GM19438 (cell line): ENCODE measurements around the gene RAPGEF5.

Experiments used
- ATAC-seq: cut with Tn5 transposase; IDR thresholded peaks from one replicate; pipeline ENCODE4 v1.9.1; 2021; ENCODE audit warnings: low read depth; ENCODE audit not compliant: unreplicated experiment

Gene RAPGEF5

GRCh38 chr7:22319424-22320403 is 37.2 kb downstream of the RAPGEF5 start:
- no peak for ATAC-seq

DNA sequence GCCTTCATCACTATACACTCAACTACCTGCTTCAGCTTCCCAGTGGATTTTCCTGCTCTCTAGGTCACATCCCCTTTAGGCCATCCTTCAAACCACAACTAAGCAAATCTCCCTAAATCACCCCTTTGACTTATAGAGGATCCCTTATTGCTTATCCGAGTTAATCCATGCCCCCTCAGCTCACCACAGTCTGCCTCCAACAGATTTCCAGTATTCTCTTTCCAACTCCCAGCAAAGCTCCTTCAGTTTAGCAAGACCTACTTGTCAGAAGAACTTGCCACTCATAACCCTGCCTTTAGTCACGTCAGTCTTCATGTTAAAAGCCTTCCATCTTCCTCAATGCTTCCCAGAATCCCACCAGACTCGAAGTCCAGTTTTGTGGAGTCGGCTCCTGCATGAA is 38.6 kb downstream of the RAPGEF5 start:
- no peak for ATAC-seq

DNA sequence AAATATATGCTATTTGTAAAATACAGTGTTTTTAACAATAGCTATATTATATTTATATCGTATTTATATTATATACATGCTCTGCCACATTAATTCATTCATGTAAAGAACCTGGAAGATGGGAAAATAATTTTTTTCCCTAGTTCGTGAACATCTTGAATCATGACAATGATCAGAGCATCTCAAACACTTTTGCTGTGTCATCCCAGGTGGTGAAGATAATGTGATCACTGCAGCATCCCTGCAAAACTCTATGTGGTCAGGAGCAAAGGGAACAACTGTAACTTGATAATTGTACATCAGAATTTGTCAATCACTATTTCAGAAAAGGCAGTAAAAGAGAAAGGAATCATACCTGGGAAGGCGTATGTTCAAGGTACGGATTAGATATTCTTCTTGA is 39.3 kb downstream of the RAPGEF5 start:
- no peak for ATAC-seq

- no peak for ATAC-seq
Measured at GRCh38 chr7:22316914-22317313, 40.0 kb downstream of the RAPGEF5 start.

- ATAC-seq: no peak
Measured at GRCh38 chr7:22307816-22308215, 49.1 kb downstream of the RAPGEF5 start.

GRCh38 chr7:22305706-22306105 is 51.2 kb downstream of the RAPGEF5 start:
- no peak for ATAC-seq

DNA sequence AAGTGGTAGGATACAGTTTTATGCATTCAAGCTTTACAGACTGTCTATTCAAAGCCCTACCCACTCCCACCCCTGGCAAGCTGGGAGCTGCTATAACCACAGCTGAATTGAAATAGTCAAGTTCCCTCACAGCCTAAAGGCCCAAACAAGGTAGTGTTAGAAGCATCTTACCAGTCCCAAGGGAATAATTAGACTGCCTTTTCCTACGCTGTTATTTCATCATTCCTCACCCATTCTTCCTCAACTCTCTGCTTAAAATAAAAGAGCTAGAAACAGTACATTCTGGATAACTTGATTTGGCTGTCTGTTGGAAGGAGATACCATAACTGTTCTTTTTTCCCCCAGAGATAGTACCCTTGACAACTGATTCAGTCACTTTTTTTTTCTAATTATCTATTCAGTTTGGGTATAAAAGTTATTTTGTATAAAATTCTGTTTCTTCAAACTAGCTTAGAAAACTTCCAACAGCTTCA is 54.0 kb downstream of the RAPGEF5 start:
- ATAC-seq: no peak

GRCh38 chr7:22302193-22302592 is 54.8 kb downstream of the RAPGEF5 start:
- ATAC-seq: no peak

- ATAC-seq: no peak
Measured at GRCh38 chr7:22301790-22302189, 55.2 kb downstream of the RAPGEF5 start.

DNA sequence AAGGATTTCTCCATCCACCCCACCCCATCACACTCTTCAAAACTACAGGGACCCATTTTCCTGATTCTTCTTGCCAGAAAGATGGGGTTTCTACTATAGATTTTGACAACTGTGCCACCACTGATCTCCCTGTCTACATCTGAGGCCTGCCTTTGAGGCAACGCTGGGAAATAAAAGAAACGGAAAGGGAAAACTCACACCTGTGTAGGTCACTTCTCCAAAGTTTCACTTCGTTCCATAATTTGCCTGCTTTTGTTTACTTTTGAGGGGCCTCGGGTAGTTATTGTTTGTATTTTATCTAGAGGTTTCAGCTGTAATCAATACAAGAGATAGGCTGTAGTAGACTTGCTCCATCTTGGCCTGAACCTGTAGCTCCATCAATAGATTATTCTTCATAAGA is 56.1 kb downstream of the RAPGEF5 start:
- ATAC-seq: no peak

DNA sequence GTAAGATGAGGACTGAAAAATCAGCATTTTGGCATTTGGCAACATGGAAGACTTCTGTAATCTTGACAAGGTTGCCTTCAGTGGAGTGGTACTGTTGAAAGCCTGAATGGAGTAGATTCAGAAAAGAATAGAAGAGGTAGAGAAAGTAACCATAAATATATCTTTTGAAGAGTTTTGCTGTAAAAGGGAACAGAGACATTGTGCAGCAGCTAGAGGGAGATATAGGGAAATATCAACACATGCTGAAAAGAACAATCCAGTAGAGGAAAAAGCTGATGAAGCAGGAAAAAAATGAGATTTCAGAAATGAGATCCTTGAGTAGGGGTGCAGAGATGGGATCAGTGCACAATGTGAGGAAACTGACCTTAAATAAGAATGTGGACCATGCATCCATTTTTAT is 60.0 kb downstream of the RAPGEF5 start:
- no peak for ATAC-seq

- no peak for ATAC-seq
Measured at GRCh38 chr7:22296265-22296566, 60.7 kb downstream of the RAPGEF5 start.

- ATAC-seq: no peak
Measured at GRCh38 chr7:22295402-22296264, 61.3 kb downstream of the RAPGEF5 start.

- no peak for ATAC-seq
Measured at GRCh38 chr7:22292531-22292930, 64.4 kb downstream of the RAPGEF5 start.

DNA sequence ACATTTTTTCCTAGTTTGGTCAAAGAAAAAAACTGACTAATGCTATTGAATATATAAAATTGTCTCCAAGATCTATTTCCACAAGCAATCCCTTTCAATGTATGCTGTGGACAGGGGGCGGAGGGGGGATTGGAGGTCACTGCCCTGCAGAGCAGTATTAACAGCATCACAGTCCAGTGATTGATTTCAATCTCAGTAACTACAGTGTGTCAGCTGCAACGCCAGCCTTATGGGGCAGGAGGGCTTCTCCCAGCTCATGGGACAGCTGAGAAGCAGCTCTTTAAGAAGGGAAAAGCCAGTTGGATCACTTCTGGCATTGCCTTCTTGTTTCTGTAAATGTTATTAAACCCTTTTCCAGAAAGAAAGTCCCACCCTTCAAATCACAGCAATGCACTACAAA is 65.0 kb downstream of the RAPGEF5 start:
- ATAC-seq: no peak

DNA sequence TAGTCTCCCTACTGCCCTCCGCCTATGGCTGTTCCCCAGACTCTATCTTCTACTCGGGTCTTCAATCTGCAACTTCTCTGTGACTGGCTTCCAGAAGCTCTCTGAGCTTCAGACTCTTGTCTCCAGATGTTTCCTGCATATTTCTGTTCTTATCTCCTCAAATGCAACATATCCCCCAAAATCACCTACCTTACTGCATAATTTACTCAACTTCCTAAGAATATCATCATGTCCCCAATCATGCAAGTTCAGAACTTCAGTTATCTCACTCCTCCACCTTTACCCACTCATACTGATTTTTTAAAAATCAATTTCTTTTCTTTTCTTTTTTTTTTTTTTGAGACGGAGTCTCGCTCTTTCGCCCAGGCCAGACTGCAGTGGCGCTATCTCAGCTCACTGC is 68.8 kb downstream of the RAPGEF5 start:
- no peak for ATAC-seq

GRCh38 chr7:22287412-22287811 is 69.5 kb downstream of the RAPGEF5 start:
- ATAC-seq: no peak

DNA sequence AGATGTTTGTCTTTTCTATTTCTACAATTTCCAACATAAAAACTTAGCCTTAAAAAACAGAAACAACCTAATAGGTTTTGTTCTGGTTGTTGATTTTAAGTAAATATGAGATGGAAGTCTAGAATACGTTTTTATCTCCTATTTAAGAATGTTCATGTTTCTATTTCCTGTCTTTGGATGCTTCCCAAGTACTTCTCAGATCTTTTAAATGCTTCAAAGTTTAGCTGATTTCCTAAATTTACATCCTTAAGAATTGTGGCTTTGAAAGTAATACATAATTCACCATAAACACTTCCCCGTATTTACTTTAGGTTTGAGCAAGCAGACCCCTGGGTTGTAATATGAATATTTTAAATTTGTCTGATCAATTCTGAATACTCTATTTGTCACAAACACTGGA is 70.5 kb downstream of the RAPGEF5 start:
- ATAC-seq: no peak

DNA sequence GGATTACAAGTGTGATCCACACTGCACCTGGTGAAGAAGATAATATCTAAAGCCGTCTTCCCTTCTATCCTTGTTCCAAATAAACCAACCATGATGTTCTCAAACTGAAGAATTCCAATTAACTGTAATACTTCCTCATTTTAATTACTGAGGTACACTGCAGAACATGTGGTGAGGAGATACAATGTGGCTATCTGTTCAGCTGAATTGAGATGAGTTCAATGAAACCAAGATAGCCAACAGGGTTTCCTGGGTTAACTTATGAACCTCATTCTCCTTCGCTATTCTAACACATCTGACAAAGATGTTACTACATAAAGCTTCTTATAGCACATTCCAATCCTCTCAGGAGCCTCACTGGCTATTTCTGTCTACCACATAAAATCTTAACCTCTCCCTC is 75.5 kb downstream of the RAPGEF5 start:
- no peak for ATAC-seq

GRCh38 chr7:22280031-22280430 is 76.9 kb downstream of the RAPGEF5 start:
- no peak for ATAC-seq

DNA sequence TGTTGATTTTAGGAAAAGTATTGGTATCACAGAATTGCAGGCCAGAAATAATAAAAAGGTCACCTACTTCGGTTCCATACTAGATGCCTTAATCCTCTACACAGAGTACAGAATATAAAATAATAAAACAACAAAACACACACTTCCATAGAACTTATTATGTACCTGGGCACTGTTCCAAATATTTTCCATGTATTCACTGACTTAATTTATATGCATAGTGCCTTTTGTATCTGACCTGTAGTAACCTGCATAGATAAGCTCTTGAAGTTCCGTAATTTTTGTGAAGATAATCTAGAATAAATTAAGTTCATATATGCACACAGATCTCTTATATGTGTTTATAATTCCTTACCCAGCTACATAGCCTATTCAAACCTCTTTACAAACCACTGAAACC is 78.3 kb downstream of the RAPGEF5 start:
- no peak for ATAC-seq

GRCh38 chr7:22277375-22277774 is 79.6 kb downstream of the RAPGEF5 start:
- ATAC-seq: no peak
